MM.1S (cell line): Measurements from ENCODE around the gene GDF7.

Experiments used
- DNase-seq: peaks from one replicate; pipeline ENCODE4 v3.0.0-alpha.2; 2015
- H2AFZ ChIP-seq: fragments of 300-600 bp; sonication (generic); 2 replicates; pipeline ENCODE4 v1.6.0; 2016; ENCODE audit warnings: antibody characterized with exemption, low read length
- H3F3A ChIP-seq: fragments of 300-600 bp; sonication (generic); 2 replicates; pipeline ENCODE4 v1.6.1; 2016; ENCODE audit warnings: mild to moderate bottlenecking, antibody characterized with exemption, low read length, moderate library complexity, mixed read lengths; ENCODE audit not compliant: insufficient read depth
- H3K27ac ChIP-seq: fragments of 300-600 bp; sonication (generic); 2 replicates; pipeline ENCODE4 v1.5.1; 2016; ENCODE audit warnings: mild to moderate bottlenecking, low read length
- H3K27me3 ChIP-seq: fragments of 300-600 bp; sonication (generic); replicated peaks from 2 replicates; pipeline ENCODE4 v1.6.0; 2016; ENCODE audit warnings: low read length; ENCODE audit not compliant: insufficient read depth
- H3K36me3 ChIP-seq: fragments of 300-600 bp; sonication (generic); replicated peaks from 2 replicates; pipeline ENCODE4 v1.6.1; 2016; ENCODE audit warnings: mild to moderate bottlenecking, low read length, mixed read lengths; ENCODE audit not compliant: insufficient read depth
- H3K4me1 ChIP-seq: fragments of 300-600 bp; sonication (generic); 2 replicates; pipeline ENCODE4 v1.6.1; 2016; ENCODE audit warnings: low read length, mixed read lengths
- H3K4me2 ChIP-seq: fragments of 300-600 bp; sonication (generic); 2 replicates; pipeline ENCODE4 v1.6.0; 2016; ENCODE audit warnings: low read depth, low read length
- H3K4me3 ChIP-seq: fragments of 300-600 bp; sonication (generic); 2 replicates; pipeline ENCODE4 v1.5.1; 2016; ENCODE audit warnings: low read length, mixed read lengths
- H3K79me2 ChIP-seq: fragments of 300-600 bp; sonication (generic); 2 replicates; pipeline ENCODE4 v1.6.1; 2016; ENCODE audit warnings: mixed run types, low read length, mixed read lengths
- H3K9ac ChIP-seq: fragments of 300-600 bp; sonication (generic); 2 replicates; pipeline ENCODE4 v1.6.1; 2016; ENCODE audit warnings: low read length, mixed read lengths
- H3K9me2 ChIP-seq: fragments of 300-600 bp; sonication (generic); replicated peaks from 2 replicates; pipeline ENCODE4 v1.6.1; 2016; ENCODE audit warnings: mild to moderate bottlenecking, low read length, mixed read lengths; ENCODE audit not compliant: insufficient read depth
- H3K9me3 ChIP-seq: fragments of 300-600 bp; sonication (generic); replicated peaks from 2 replicates; pipeline ENCODE4 v1.6.1; 2016; ENCODE audit warnings: mild to moderate bottlenecking, low read length, mixed read lengths; ENCODE audit not compliant: insufficient read depth
- H4K20me1 ChIP-seq: fragments of 300-600 bp; sonication (generic); 2 replicates; pipeline ENCODE4 v1.6.1; 2016; ENCODE audit warnings: mild to moderate bottlenecking, low read length, moderate library complexity, mixed read lengths; ENCODE audit not compliant: insufficient read depth
- CTCF ChIP-seq: fragments of 300-600 bp; sonication (generic); IDR thresholded peaks from 2 replicates; pipeline ENCODE4 v1.5.1; 2016; ENCODE audit warnings: antibody characterized with exemption, low read length, mixed read lengths
- EZH2 ChIP-seq: fragments of 300-600 bp; sonication (generic); optimal IDR thresholded peaks from 2 replicates; pipeline ENCODE3; 2017; ENCODE audit warnings: low read depth, mild to moderate bottlenecking, antibody characterized with exemption, low read length, mixed read lengths
- EZH2phosphoT487 ChIP-seq: fragments of 300-600 bp; sonication (generic); IDR thresholded peaks from 2 replicates; pipeline ENCODE4 v1.6.1; 2018; ENCODE audit warnings: antibody characterized with exemption, low read length

GDF7 gene

DNA sequence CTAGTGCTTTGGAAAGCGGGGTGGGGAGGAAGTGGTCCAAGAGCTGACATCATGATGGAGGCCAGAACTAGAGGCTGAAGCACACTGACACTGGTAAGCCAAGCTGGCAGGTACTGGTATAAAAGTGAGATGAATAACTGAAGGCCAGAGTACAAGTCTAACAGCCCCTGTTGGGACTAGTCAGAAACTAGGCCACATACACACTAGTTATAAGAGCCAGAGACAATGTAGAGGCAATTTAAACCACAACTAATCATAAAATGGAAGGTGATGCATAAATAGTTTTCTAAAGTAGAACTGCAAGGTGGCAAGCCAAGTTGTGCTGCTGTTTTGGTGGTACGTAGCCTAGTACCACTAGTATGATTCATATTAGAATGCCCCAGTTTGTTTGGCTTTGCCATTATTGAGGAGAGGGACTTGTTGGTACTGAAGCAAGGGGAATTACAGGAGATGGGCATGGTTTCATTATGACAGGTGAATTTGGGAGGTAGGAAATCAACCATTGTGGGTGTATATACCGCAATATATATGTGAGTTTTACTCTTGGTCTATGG is 57.6 kb downstream of the GDF7 start:
- H3K4me1 ChIP-seq: no peaks in the 10 kb centered on the region
- H3K4me3 ChIP-seq: no peak overlapping the region
- H3K9me2 ChIP-seq: no peaks in the 10 kb centered on the region
- no peak for DNase-seq
- no peaks in the 10 kb centered on the region for H3K79me2 ChIP-seq
- H3K27me3 ChIP-seq: no peaks in the 10 kb centered on the region
- H2AFZ ChIP-seq: no peak overlapping the region
- no peaks in the 10 kb centered on the region for H3K36me3 ChIP-seq
- TF ChIP-seq EZH2 (no peak), EZH2phosphoT487 (no peak), CTCF (no peak)
- H3F3A ChIP-seq: no peaks in the 10 kb centered on the region
- no peak overlapping the region for H3K4me2 ChIP-seq
- H4K20me1 ChIP-seq: no peaks in the 10 kb centered on the region
- H3K9ac ChIP-seq: no peak overlapping the region
- H3K9me3 ChIP-seq: no peaks in the 10 kb centered on the region
- no peak overlapping the region for H3K27ac ChIP-seq

- Histone ChIP-seq H3K9ac (no peak overlapping the region), H4K20me1 (no peaks in the 10 kb centered on the region), H3K27me3 (no peaks in the 10 kb centered on the region), H2AFZ (no peak overlapping the region), H3K79me2 (no peaks in the 10 kb centered on the region), H3K4me3 (no peak overlapping the region), H3K9me2 (no peaks in the 10 kb centered on the region), H3K4me1 (no peaks in the 10 kb centered on the region), H3K9me3 (no peaks in the 10 kb centered on the region), H3K4me2 (no peak overlapping the region), H3F3A (no peaks in the 10 kb centered on the region), H3K36me3 (no peaks in the 10 kb centered on the region), H3K27ac (no peak overlapping the region)
- no peak for DNase-seq
- TF ChIP-seq CTCF (no peak), EZH2phosphoT487 (no peak), EZH2 (no peak)
Measured at GRCh38 chr2:20725782-20726181, 58.8 kb downstream of the GDF7 start.

GRCh38 chr2:20726913-20727312 is 60.0 kb downstream of the GDF7 start:
- Histone ChIP-seq H3K9ac (no peak overlapping the region), H3K27me3 (no peaks in the 10 kb centered on the region), H3K4me1 (no peaks in the 10 kb centered on the region), H3K4me2 (no peak overlapping the region), H2AFZ (no peak overlapping the region), H3K27ac (no peak overlapping the region), H3F3A (no peaks in the 10 kb centered on the region), H3K4me3 (no peak overlapping the region), H3K79me2 (no peaks in the 10 kb centered on the region), H3K36me3 (no peaks in the 10 kb centered on the region), H3K9me2 (no peaks in the 10 kb centered on the region), H3K9me3 (no peaks in the 10 kb centered on the region), H4K20me1 (no peaks in the 10 kb centered on the region)
- no peak for DNase-seq
- TF ChIP-seq EZH2: no peak

DNA sequence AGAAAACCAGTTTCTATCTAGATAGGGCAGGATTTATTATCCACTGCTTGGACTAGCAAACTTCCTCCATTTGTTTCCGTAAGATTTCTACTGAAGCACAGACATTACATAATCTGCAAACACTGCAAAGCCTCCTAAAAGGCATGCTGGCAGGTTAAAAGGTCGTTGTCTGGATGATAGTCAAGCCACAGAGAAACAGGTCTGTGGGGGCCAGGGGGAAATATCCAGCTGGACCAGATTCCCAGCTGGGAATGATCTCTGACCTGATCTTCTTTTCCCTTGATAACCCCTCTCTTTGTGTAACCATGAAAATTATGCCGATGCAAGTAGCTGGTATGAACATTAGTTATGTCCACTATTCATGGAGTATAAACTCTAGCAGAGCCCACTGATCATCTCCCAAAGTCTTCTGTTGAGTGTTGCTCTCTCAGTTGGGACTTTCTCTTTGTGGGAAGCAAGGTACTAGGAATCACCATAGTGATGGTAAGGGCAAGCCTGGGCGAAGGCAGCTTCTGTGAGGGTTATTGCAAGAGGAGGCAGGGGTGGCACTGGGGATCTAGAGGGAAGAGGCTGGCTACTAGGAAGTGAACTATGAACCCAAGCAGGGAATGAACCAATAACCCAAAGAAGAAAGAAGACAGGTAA is 61.3 kb downstream of the GDF7 start:
- no peak overlapping the region for H3K4me3 ChIP-seq
- no peaks in the 10 kb centered on the region for H3K9me3 ChIP-seq
- no peaks in the 10 kb centered on the region for H3F3A ChIP-seq
- no peak overlapping the region for H3K27ac ChIP-seq
- no peaks in the 10 kb centered on the region for H4K20me1 ChIP-seq
- no peaks in the 10 kb centered on the region for H3K27me3 ChIP-seq
- H3K9me2 ChIP-seq: no peaks in the 10 kb centered on the region
- no peak overlapping the region for H3K9ac ChIP-seq
- H3K4me2 ChIP-seq: no peak overlapping the region
- no peak overlapping the region for H2AFZ ChIP-seq
- TF ChIP-seq EZH2: no peak
- no peak for TF ChIP-seq CTCF
- no peak for TF ChIP-seq EZH2phosphoT487
- H3K79me2 ChIP-seq: no peaks in the 10 kb centered on the region
- no peak for DNase-seq
- no peaks in the 10 kb centered on the region for H3K4me1 ChIP-seq
- no peaks in the 10 kb centered on the region for H3K36me3 ChIP-seq
